HG03025 (cell line): ENCODE measurements around the gene MT1HL1.
"Not testable (repeated sequence)": the region's sequence is repeated elsewhere in the genome, so short reads cannot be mapped to it uniquely, and the experiment has no call there.

ENCODE experiments used
- ATAC-seq: cut with Tn5 transposase; IDR thresholded peaks from one replicate; pipeline ENCODE4 v1.9.1; 2021; ENCODE audit warnings: mild to moderate bottlenecking, moderate library complexity; ENCODE audit not compliant: unreplicated experiment, low FRiP score

MT1HL1 gene

GRCh38 chr1:236979149-236979900 is 24.9 kb downstream of the MT1HL1 start:
- no peak for ATAC-seq

- no peak for ATAC-seq
These were observed 25.5 kb downstream of the MT1HL1 start for GRCh38 chr1:236978740-236979139.

GRCh38 chr1:236975461-236975860 is 28.8 kb downstream of the MT1HL1 start:
- ATAC-seq = no peak

GRCh38 chr1:236974025-236974424 is 30.2 kb downstream of the MT1HL1 start:
- ATAC-seq = not testable (repeated sequence)

- no peak for ATAC-seq
These were observed 37.6 kb downstream of the MT1HL1 start for GRCh38 chr1:236966636-236967035.

GRCh38 chr1:236963920-236964319 is 40.3 kb downstream of the MT1HL1 start:
- ATAC-seq = no peak

GRCh38 chr1:236959112-236959511 is 45.1 kb downstream of the MT1HL1 start:
- no peak for ATAC-seq

GRCh38 chr1:236957235-236957634 is 47.0 kb downstream of the MT1HL1 start:
- no peak for ATAC-seq
